ENCODE data around the gene NFIL3.

Gene NFIL3

DNA sequence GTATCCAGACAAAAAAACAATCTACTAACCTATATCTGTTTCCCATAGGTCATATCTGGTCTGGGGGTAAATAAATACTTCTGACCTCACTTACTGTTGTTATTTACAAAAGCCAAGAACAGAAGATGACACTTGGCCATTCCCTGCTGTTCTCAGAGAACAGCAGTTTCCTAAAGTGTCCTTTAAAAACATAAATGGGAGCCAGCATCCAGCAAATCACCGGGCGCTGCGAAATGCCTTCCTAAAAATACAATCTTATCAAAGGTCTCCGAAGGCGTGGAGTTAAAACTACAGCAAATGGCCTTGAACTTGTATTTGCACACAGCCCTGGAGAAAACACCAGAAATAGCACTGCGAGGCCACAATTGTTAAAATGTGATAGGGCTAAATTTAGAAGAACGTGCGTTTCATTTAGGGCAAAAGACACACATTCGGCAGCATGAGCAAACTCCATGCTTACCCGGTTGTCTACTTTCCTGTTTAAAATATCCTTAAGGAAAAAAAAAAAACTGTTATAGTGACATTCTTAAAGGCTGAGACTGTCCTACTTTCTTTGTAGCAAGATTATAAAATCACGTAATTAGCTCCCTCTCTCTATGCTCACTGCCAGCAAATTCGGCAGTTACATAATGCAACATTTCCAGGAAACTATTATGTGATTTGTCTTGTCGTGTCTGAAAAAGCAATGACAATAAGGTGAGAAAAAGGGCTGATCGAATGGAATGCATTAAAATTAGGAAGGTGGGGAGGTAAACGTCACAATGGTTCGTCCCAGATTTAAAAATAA, 1.5 kb downstream of the NFIL3 start:
- peak overlapping the region; percentile 84 for H3K27ac ChIP-seq (ENCODE audit: low read depth, low read length, severe bottlenecking)
- WGBS, 2 experiments (ENCODE audit: insufficient coverage in 2 of 2), result 7 to 9% methylated on average over 5 to 8 of the region's 16 CpGs

DNA sequence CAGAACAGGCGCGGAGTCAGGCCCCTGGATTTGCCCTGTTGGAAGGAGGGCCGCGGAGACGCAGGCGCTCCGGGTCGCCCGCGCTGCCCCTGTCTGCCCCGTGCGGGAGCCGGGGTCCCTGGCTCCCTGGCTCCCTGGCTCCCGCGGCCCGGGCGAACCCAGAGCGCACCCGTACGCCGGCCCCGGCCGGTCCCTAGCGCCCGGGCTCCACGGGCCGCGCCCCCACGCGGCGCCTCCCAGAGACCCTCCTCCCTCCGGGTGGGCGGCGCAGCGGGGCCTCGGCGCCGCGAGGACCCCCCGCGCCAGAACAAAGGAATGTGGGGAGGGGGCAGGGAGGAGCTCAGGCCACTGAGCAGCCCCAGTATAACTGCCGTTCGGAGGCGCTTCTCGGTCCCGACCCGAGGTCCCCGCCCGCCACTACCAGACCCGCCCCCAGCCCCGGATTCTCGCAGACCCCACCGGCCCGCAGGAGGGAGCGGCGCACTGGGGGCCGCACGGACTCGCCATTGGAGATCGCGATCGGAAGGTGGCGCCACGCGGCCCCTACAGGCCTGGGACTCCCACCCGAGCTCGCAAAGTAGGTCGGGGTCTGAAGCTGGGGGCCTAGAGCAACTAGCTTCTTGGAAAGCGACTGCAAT, 2.4 kb downstream of the NFIL3 start:
- Histone ChIP-seq H3K36me3 (ENCODE audit: control insufficient read depth, insufficient read depth, low read length) (no peaks in the 10 kb centered on the region), H3K4me1 (ENCODE audit: control insufficient read depth, insufficient read depth, low read length, poor library complexity, severe bottlenecking) (peaks cover 21% of the 10 kb centered on the region), H3K9me3 (ENCODE audit: control insufficient read depth, low read length) (no peaks in the 10 kb centered on the region), H3K4me3 (ENCODE audit: extremely low read depth, insufficient read depth, low read length, poor library complexity, severe bottlenecking) (peak overlapping the region; percentile 78), H3K27ac (ENCODE audit: low read depth, low read length, severe bottlenecking) (peak overlapping the region; percentile 41)
- 3% methylated on average over 27 to 38 of the region's 69 CpGs for WGBS, 2 experiments (ENCODE audit: insufficient coverage in 2 of 2)

More for the DNA sequence above, 1.5 kb downstream of the NFIL3 start:
- Histone ChIP-seq H3K9me3 (ENCODE audit: control insufficient read depth, low read length) (no peaks in the 10 kb centered on the region), H3K4me3 (ENCODE audit: extremely low read depth, insufficient read depth, low read length, poor library complexity, severe bottlenecking) (peak overlapping the region; percentile 78), H3K36me3 (ENCODE audit: control insufficient read depth, insufficient read depth, low read length) (no peaks in the 10 kb centered on the region), H3K4me1 (ENCODE audit: control insufficient read depth, insufficient read depth, low read length, poor library complexity, severe bottlenecking) (peaks cover 21% of the 10 kb centered on the region)

DNA sequence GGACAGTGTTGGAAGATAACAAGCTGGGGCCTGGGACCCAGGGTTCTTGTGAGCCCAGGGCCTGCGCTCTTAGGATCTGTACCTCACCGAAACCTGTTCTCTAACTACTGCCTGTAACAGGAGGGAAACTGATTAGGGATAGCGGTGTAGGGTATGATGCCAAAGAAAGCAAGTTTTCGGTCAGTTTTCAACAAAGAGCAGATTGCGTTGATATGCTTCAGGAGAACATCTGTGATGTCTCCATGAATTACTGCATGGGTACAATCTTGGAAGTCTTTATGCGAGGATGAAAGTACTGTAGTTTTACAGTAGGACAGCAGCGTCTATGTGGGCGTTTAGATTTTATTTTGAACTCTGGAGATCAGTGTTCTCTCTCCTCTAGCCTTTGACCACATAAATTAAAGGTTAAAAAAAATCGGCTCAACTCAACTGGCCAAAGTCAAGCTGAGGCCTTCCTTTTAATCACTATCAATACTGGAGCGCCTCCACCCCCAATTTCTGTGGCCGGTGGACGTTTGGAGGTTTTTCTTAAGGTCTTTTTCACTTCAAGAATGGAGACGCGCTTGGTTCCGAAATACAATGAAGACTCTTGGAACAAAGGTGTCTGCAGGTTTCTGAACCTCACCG, 3.0 kb downstream of the NFIL3 start:
- Histone ChIP-seq H3K4me3 (ENCODE audit: extremely low read depth, insufficient read depth, low read length, poor library complexity, severe bottlenecking) (peak overlapping the region; percentile 78), H3K36me3 (ENCODE audit: control insufficient read depth, insufficient read depth, low read length) (no peaks in the 10 kb centered on the region), H3K27ac (ENCODE audit: low read depth, low read length, severe bottlenecking) (peak overlapping the region; percentile 41), H3K9me3 (ENCODE audit: control insufficient read depth, low read length) (no peaks in the 10 kb centered on the region), H3K4me1 (ENCODE audit: control insufficient read depth, insufficient read depth, low read length, poor library complexity, severe bottlenecking) (peaks cover 21% of the 10 kb centered on the region)
- 55 to 58% methylated on average over 12 of the region's 16 CpGs for WGBS, 2 experiments (ENCODE audit: insufficient coverage in 2 of 2)

DNA sequence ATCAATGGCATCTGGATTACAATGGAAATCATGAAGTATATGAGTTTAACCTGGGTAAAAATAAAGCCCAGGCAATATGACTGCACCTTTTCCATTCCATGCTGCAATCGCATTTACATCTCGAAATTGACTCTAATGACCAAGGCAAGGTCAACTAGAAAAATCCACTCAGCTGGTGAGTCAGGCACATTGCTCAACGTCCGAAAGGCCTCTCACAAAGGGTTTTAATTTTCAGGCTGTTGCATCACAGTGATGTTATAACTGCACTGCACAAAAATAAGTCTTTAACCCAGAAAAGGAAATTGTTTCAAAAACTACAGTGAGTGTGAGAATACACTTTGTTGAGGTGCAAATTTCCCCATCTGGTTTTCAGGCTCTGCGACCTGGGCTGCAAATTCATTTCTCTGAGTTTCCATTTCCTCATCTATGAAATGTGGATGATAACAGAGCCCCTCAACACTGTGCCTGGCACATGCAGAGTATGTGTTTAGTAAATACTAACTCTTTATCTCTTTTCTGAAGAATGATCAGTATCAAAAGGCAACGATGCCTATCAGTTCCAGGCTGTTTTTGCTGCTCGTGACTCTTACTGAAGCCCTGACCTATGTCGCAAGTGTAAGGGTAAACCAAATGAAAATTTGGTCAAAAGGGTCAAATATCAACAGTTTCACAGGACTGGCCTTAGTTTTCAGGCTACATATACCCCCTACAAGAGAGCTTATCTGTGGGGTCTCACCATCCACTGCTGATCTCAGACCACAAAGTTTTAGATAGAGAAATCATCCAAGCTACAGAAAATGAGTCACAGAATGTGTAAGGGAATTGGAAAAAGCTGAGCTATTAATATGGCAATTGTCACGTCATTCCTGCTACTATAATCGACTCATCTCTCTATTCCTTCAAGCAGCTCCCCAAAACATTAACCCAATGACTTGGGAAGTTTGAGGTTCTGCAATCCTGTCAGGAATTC, 4.1 kb downstream of the NFIL3 start:
- peaks cover 16% of the 10 kb centered on the region for H3K4me1 ChIP-seq (ENCODE audit: control insufficient read depth, insufficient read depth, low read length, poor library complexity, severe bottlenecking)
- no peaks in the 10 kb centered on the region for H3K9me3 ChIP-seq (ENCODE audit: control insufficient read depth, low read length)
- peak overlapping the region; percentile 41 for H3K27ac ChIP-seq (ENCODE audit: low read depth, low read length, severe bottlenecking)
- no peak overlapping the region for H3K4me3 ChIP-seq (ENCODE audit: extremely low read depth, insufficient read depth, low read length, poor library complexity, severe bottlenecking)
- peaks cover 5% of the 10 kb centered on the region for H3K36me3 ChIP-seq (ENCODE audit: control insufficient read depth, insufficient read depth, low read length)
- 89 to 90% methylated on average over 5 to 6 of the region's 10 CpGs for WGBS, 2 experiments (ENCODE audit: insufficient coverage in 2 of 2)

DNA sequence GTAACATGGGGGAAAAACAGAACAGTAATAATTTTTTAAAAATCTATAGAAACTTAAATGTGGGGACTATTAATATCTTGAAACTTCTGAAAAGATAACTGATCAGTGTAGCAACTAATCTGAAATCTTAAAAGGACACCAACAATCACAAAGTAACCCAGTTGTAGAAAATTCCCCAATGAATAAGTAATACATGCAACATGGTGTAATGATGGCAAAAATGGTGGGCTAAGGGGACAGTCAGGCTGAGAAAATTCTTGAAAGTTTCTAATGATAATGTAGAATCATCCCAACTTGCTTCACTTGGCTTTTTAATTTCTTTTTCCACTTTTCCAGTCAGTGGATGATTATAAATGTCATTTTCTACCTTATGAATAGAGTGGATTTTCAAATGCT, 5.4 kb downstream of the NFIL3 start:
- H3K4me3 ChIP-seq (ENCODE audit: extremely low read depth, insufficient read depth, low read length, poor library complexity, severe bottlenecking), result no peak overlapping the region
- no peak overlapping the region for H3K27ac ChIP-seq (ENCODE audit: low read depth, low read length, severe bottlenecking)
- H3K9me3 ChIP-seq (ENCODE audit: control insufficient read depth, low read length), result no peaks in the 10 kb centered on the region
- peaks cover 5% of the 10 kb centered on the region for H3K36me3 ChIP-seq (ENCODE audit: control insufficient read depth, insufficient read depth, low read length)
- peaks cover 15% of the 10 kb centered on the region for H3K4me1 ChIP-seq (ENCODE audit: control insufficient read depth, insufficient read depth, low read length, poor library complexity, severe bottlenecking)

DNA sequence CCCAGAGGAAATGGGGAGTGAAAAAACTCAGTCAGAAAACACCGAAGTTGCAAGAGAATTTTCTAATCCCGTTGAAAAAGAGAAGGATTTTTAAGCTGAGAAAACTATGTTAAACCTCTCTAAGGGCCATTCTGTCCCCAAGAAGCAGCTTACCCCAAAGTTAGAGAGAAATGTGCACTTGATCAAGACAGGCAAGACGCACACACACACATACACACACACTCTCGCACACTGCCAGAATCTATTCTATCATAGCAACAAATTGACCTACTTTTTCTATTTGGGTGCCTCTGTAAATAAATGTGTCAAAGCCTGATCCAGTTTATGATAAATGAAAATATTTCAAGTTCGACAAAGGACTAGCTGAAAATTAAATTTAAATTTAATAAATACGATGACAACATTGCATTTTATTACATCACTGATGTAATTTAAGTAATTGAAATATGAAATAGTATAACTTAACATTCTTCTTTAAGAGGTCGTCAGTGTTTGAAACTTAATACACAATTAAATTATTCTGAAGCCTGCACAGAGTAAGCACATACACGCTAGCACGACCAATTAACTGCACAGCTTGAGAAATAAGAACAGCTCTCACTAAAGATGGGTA, 5.9 kb downstream of the NFIL3 start:
- Histone ChIP-seq H3K9me3 (ENCODE audit: control insufficient read depth, low read length) (no peaks in the 10 kb centered on the region), H3K27ac (ENCODE audit: low read depth, low read length, severe bottlenecking) (no peak overlapping the region), H3K4me3 (ENCODE audit: extremely low read depth, insufficient read depth, low read length, poor library complexity, severe bottlenecking) (no peak overlapping the region), H3K4me1 (ENCODE audit: control insufficient read depth, insufficient read depth, low read length, poor library complexity, severe bottlenecking) (peaks cover 15% of the 10 kb centered on the region), H3K36me3 (ENCODE audit: control insufficient read depth, insufficient read depth, low read length) (peaks cover 5% of the 10 kb centered on the region)
- WGBS, 2 experiments (ENCODE audit: insufficient coverage in 2 of 2), result 83 to 92% methylated on average over 1 to 2 of the region's 9 CpGs

DNA sequence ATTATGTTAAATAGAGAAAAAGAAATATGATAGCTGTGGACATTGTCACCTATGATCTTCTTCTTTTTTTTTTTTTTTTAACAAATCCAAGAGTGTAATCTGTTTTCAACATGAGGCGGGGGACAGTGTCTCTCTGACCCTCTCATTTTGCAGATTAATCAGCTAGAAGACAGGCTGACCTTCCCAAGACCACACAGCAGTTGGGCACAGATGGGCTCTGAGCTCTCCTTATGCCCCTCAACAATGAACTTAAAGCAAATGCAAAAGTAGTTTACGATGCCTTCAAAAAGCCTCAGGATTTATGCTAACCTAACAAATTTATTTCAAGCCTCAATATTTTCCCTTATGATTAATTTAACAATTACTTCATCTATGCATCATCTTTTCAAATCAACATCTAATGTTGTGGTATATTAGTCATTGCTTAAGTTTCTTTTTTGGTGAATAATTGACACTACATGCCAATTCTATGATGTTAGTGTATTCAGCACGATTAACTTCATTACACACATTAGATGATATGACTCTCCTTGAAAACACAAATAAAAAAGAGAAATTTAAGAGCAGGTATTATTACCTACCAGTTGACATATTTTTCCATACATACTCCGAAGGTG, 7.4 kb downstream of the NFIL3 start:
- peaks cover 5% of the 10 kb centered on the region for H3K36me3 ChIP-seq (ENCODE audit: control insufficient read depth, insufficient read depth, low read length)
- H3K4me1 ChIP-seq (ENCODE audit: control insufficient read depth, insufficient read depth, low read length, poor library complexity, severe bottlenecking), result peaks cover 15% of the 10 kb centered on the region
- no peak overlapping the region for H3K4me3 ChIP-seq (ENCODE audit: extremely low read depth, insufficient read depth, low read length, poor library complexity, severe bottlenecking)
- H3K27ac ChIP-seq (ENCODE audit: low read depth, low read length, severe bottlenecking), result no peak overlapping the region
- H3K9me3 ChIP-seq (ENCODE audit: control insufficient read depth, low read length), result no peaks in the 10 kb centered on the region
- WGBS, 2 experiments (ENCODE audit: insufficient coverage in 2 of 2), result 83 to 100% methylated on average over 1 to 2 of the region's 4 CpGs

DNA sequence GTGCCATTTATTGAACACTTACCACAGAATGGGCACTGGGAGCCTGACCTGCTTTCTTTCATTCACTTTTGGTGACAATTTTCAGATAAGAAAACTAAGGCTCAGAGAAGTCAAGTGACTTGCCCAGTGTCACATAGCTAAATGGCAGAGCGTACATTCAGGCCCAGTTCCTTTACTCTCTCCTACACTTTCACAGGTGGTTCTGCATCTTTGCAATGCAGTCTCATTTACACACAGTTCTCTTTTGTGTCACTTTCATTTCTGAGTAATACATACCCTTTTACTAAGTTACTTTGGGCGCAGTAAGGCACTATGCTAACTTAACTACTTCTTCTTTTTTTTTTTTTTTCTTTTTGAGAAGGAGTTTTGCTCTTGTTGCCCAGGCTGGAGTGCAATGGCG, 8.3 kb downstream of the NFIL3 start:
- Histone ChIP-seq H3K27ac (ENCODE audit: low read depth, low read length, severe bottlenecking) (no peak overlapping the region), H3K9me3 (ENCODE audit: control insufficient read depth, low read length) (no peaks in the 10 kb centered on the region), H3K4me1 (ENCODE audit: control insufficient read depth, insufficient read depth, low read length, poor library complexity, severe bottlenecking) (peaks cover 12% of the 10 kb centered on the region), H3K4me3 (ENCODE audit: extremely low read depth, insufficient read depth, low read length, poor library complexity, severe bottlenecking) (no peak overlapping the region), H3K36me3 (ENCODE audit: control insufficient read depth, insufficient read depth, low read length) (peaks cover 9% of the 10 kb centered on the region)
- 92 to 100% methylated on average over 1 of the region's 3 CpGs for WGBS, 2 experiments (ENCODE audit: insufficient coverage in 2 of 2)

DNA sequence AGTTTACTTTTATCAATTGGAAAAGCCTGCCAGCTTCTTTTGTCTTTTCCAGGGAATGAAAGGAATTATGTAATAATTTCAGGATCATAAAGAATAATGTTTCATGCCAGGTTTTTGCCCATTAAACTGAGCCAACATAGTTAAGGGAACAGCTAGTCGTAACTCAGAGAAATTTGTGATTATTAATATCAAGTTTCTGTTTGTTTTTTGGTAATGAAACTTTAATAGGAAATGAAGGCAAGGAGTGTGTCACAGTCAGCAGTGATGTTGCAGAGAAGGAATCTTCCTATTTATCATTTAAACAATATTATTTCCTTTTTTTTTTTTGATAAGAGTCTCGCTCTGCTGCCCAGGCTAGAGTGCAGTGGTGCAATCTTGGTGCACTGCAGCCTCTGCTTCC, 10.7 kb downstream of the NFIL3 start:
- Histone ChIP-seq H3K27ac (ENCODE audit: low read depth, low read length, severe bottlenecking) (no peak overlapping the region), H3K9me3 (ENCODE audit: control insufficient read depth, low read length) (no peaks in the 10 kb centered on the region), H3K4me3 (ENCODE audit: extremely low read depth, insufficient read depth, low read length, poor library complexity, severe bottlenecking) (no peak overlapping the region), H3K36me3 (ENCODE audit: control insufficient read depth, insufficient read depth, low read length) (peaks cover 22% of the 10 kb centered on the region), H3K4me1 (ENCODE audit: control insufficient read depth, insufficient read depth, low read length, poor library complexity, severe bottlenecking) (peaks cover 2% of the 10 kb centered on the region)
- WGBS, 2 experiments (ENCODE audit: insufficient coverage in 2 of 2), result 100% methylated on average over 1 to 2 of the region's 2 CpGs

Data from mesodermal cell (in vitro differentiated cells).